NCI-H2196 treated with DMSO at 0.1 percent for 48 hours (cell line): ENCODE results near the gene KCND2.
A peak's percentile ranks its signal among the peaks of the same experiment; 100 is the strongest.

Experiments used
- DNase-seq: peaks from one replicate; lab custom pipeline; 2025; ENCODE audit not compliant: unreplicated experiment; lab: John Stamatoyannopoulos, UW

Gene KCND2

DNA sequence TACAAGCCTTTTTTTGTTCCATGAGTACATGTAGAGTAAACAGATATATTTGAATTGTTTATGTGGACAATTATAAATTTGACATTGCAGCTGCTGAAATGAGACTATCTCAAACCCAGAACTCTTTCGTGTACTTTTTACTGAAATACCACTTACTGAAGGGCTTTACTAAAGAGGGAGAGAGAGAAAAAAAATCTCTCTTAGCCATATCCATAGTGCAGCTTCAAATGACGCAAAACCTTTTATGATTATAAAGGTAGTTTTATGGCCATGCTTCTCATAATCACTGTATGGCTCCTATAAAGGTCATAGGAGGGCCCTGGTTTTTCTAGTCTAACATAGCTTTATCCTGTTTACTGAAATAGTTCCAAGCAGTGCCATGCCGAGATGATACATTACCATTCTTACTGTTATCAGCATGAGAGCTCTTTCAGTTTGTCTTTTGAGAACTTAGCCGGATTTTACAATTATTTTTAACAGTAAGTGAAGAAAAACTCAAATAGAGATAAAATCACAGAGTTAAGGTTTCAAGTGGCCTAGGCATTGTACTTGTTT lies 35.1 kb downstream of the KCND2 start:
- DNase-seq, result no peak

DNA sequence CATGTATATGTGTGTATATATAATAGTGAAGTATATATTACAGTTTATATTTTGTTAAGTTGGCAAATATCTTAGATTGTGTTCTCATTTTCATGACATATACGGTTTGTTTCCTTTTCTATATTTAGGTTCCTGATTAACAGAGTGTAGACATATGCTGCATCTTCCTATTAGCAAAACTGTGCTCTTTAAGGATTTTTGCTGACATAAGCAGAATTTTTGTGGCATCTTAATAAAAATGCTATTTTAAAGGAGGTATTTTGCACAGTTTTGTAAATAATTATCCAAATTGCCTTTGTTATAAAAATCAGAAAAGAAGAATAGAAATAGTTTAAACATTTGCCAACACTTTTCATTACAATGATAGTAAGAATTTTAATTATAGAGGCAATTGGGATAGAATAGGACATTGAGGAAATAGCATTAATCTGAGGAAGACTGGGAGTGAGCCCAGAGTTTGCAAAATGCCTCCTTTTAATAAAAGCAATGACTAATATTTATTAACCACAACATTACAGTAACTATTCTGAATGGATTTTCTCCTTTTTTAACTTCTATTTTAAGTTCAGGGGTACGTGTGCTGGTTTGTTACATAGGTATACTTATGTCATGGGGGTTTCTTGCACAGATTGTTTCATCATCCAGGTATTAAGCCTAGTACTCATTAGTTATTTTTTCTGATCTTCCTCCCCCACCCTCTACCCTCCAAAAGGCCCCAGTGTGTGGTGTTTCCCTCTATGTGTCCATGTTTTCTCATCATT lies 38.2 kb downstream of the KCND2 start:
- DNase-seq, result no peak

DNA sequence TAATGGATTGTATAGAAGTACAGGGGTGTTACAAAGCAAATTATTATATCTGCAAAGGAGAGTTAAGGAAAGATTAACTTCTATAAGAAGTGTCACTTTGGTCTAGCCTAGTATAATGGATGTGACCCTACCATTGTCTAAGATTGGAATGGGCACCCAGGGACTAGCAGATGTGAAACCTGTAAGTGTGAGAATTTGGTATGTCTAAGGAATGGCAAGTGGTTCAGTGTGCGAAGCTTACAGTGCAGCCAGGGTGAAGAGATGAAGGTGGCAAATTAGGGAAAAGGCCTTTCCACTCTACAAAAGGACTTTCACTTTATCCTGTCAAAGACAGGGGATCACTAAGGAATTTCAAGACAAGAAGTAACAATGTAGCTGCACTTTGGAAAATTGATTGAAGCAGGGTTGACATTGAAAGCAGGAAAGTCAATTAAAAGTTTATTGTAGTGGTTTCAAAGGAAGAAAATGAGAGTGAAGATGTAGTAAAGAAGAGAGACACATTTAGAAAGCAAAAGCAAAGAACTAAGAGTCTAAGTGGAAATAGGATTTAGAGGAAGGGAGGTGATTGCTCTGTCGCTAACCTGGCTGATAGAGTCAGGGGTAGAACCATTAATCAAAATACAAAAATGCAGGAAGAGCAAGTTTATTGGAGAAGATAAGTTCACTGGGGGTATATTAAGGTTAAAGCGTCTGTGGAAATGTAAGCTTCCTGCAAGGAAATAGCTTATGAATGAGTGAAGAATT lies 47.4 kb downstream of the KCND2 start:
- no peak for DNase-seq

DNA sequence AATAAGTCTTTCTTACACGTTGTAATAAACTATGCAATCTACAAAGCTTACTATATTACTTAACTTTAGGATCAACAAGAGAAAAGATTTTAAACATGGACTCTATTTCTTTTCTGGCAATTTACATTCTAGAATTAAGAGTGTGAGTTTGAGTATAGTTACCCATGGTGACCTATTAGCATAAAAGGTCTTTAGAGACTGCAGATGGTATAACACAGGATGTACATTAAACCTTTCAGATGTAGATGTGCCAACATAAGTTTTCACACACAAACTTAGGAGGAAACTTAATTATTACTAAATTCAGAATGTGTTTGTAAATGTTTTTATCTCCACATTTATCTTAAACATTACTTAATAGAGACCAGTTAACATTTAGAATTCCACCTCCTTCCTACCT lies 54.1 kb downstream of the KCND2 start:
- DNase-seq, result no peak

DNA sequence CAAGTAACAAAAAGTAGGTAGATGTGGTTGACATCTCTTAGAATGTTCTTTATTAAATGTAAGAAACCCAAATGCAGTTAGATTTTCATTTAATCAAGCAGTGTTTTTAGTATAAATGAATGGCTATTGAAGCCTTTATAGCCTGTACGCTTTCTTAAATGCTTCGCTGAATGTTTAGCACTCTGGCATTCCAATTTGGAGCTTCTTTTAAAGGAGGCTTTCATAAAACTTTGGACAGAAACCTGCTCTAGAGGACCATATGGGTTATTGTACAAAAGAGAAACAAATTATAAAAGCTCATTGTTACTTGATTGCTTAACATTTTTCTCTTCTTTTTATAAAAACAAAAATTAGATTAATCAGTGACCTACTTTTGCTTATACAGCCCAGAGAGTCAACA lies 59.5 kb downstream of the KCND2 start:
- DNase-seq, result no peak

DNA sequence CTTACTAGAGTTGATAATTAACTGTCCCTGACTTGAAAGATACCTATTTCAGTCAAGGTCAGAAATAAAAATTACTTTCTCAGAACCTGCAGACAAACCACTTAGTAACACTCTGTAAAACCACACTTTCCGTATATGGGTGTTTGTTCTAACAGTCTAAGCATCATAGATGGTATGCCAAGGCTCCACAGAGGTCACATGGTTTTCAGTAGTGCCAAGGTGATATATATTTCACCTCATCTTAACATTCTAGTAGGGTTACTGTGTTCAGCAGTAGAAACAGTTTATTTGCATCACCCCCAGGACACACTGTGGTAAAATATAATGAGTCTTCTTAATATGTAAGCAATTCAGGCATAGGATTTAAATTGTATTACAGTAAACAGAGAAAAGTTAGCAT lies 61.5 kb downstream of the KCND2 start:
- DNase-seq, result no peak

DNA sequence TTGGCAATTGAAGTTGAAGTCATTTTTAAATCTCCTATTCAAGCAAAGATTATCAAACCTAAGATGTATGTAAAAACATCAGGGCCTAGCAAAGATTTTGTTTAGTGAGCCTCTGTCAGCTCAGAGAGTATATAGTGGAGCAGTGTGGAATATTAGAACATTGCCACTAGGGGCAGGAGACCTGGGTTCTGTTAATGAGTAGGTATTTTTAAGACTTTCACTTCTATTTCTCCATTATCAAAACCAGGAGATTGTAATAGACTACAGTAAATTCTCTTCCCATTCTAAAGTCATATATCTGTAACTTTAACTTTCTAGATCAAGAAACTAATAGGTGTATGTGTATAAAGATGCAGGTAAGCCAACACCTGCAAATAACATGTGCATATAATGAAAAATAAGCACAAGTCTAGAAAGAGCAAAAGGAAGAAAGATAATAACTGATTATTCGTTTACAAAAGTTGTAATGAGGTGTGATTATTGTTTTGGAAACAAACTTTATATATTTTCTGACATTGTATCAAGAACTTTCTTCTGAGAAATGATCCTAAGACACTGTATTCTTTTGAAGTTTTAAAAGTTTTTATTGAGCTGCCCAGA lies 64.4 kb downstream of the KCND2 start:
- peak; percentile 5 for DNase-seq

DNA sequence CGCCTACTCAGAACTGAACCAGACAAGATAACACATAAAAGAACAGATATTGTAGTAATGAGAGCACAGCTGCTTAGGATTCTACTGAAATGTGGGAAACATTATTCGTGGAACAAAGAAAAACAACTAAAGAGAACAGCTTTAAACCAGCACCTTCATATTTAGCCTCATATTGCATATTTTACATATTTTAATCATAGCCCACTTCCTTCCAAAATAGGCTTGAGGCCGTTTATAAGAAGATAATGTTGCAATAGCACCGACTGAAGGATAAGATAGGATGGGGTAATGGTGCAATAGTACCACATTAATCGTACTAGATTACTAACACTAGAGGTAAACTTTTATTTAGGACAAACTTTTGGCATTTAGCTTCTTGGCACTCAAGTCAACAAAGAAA lies 71.3 kb downstream of the KCND2 start:
- no peak for DNase-seq

DNA sequence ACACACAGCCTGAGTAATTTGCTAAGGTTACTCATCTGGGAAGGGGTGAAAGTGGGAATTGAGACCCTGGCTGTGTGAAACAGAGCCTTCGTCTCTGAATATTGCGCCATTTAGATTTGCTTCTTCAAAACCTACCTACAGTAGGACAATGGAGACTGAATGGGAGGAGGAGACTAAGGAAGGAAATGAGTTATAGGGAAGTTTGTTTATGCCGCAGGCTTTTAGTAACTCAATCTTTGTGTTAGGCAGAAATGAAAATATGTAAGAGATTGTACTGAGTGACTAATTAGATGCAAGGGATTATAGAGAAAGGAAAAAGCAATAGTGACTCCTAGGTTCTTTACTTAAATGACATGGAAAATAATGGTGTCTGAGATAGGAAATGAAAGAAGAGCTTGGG lies 80.2 kb downstream of the KCND2 start:
- DNase-seq, result no peak

DNA sequence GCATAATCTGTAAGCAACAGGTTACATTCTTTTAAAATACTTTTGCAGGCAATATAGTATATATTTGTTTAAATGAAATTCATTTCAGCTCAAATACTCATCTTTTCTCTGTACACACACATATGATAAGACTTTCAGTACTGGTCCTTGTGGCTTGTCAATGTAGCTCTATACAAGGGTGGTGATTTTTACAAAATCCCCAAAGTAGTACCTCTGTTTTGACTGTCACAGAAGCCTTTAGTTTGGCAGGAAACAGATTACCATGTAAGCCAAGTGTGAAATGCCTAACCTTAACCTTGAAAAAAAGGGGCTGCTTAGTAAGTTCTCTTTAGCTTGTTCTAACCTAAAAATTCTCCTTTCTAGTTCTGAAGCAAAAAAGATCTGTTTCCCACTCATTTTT lies 87.9 kb downstream of the KCND2 start:
- DNase-seq, result no peak

DNA sequence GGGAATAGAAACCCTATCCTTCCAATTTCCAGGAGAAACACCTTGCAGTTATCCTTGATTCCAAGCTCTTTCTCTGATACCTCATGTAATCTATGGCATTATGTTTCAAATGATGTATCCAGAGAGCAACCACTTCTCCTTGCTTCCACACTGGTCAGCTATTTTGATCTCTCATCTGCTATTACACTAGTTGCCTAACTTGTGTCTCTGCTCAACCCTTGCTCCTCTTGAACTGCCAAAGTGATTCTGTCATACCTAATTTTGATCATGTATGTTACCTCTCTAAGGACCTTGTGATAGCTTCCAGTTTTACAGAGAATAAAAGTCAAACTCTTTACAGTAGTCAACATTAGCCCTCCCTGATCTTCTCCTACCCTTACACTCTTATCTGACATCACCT lies 90.4 kb downstream of the KCND2 start:
- no peak for DNase-seq

DNA sequence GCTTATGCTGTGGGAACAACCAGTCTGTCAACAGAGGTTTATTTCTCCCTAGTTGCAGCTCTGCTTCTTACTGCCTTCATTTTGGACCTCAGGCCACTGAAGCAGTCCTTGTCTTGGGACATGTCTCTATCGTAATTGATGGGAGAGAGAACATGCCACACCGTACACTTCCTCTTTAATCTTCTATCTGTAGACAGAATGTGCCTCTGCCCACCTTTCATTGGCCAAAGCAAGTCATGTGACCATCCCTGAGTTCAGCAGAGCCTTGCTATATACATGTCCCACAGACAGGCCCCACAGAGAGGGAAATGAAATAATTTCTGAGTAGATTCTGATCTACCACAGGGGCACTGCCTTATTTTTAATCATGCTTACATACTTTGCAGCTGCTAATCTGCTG lies 98.0 kb downstream of the KCND2 start:
- no peak for DNase-seq

DNA sequence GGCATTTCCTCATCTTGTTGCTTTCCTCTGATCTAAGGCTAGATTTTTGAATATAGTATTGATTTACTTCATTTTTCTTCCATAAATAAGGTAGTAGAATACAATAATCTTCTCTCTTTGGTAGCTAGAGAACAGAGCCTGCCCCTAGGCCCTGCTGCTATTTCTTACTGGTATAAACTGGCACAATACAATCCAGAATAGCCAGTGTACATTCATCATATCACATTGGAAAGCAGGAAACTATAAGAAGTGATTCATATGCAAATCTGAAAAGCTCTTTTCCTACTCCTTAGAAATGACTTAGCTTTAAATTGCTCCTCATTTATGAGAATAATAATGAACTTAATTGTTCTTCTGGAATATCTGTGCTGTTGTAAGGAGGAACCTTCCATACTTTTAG lies 100.2 kb downstream of the KCND2 start:
- DNase-seq, result no peak

DNA sequence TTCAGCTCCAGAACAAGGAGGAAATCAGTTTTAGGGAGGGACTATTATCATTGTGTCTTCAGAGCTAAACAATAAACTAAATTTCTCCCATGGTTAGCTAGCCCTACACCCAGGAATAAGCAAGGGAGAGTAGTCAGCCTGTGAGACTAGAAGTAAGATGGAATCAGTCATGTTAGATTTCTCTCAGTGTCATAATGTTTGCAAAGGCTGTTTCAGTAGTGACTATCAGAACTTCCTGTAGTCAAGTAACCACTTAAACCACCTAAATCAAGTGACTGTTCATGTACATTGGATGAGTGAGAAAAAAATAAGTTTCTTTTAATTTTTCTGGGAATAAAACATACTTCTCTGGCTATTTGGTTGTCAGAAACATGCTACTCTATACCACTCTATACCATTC lies 121.6 kb downstream of the KCND2 start:
- DNase-seq, result no peak

DNA sequence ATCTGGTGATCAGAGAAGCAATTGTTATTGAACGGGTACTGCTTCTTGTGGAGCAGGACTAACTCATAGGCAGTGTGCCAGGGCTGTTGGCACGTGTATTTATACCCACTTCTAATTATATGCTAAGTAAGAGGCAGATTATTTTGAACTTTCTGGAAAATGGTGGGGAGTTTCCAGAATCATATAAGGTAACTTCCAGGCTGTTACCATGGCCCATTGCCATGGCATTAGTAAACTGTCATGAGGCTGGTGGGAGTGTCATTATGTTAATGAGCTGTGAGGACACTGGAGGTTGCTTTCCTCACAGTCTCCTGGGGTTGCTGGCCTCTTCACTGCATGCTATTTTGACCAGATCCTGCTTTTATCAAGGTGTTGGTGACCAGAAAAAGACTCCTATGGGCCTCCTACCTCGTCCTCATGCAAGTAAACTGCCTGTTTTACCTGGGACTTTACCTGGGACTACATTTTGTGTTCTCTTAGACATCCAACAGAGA lies 122.6 kb downstream of the KCND2 start:
- DNase-seq, result no peak

DNA sequence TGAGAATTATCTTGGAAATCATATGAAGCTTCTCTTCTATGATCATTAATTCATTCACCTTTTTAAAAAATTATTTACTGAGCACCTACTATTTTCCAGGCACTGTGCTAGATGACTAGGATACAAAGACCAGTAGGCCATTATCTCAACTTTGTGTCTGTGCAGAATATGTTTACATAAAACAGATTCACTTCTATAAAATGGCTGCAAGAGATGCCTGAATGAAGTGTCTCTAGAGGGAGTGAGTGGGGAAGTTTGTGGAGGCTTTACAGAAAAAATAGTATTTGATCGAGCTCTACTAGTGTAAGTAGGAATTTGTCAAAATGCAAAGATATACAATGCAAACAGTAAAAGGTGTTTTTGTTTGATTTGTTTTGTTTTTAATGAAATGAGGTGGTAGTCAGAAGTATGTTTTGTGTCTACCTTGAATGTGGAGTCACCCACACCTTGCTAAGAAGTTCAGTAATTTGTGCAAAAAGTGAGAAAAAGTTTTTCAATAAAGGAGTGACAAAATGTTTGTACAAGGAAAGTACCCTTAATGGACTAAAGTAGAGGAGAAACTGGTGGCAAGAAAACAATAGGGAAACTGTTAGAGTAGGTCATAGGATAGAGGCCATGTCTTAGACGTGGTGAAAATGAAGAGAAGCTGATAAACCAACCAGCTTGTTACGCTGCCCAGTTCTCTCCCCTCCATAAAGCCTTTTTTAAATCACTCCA lies 125.5 kb downstream of the KCND2 start:
- DNase-seq, result no peak

DNA sequence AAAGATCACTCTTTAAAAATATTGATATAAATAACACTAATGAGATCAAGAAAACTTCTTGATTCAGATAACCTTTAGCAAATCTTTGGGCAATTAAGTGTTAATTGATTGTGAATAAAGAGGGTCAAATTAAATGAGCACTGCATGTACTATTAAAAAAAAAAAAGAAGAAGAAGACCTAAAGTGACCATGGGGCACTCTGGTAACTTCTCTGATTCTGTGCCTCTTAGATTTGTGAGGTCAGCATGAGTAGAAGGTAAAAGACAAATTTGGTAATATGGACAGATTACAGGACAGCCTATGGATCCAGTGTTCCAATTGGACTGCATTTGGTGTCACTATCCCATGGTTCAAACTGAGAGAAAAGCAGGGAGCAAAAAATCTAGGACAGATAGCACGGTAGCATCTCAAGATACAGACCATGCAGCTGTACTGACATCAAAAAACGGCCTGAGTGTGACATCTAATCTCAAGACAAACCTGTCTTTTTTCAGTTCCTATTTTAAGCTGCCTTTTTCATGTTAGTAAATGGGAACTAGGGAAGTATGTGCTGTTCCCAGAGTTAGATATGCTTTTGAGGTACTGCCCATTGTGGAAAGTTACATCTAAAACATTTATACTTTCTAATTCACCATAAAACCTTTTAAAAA lies 128.0 kb downstream of the KCND2 start:
- no peak for DNase-seq

DNA sequence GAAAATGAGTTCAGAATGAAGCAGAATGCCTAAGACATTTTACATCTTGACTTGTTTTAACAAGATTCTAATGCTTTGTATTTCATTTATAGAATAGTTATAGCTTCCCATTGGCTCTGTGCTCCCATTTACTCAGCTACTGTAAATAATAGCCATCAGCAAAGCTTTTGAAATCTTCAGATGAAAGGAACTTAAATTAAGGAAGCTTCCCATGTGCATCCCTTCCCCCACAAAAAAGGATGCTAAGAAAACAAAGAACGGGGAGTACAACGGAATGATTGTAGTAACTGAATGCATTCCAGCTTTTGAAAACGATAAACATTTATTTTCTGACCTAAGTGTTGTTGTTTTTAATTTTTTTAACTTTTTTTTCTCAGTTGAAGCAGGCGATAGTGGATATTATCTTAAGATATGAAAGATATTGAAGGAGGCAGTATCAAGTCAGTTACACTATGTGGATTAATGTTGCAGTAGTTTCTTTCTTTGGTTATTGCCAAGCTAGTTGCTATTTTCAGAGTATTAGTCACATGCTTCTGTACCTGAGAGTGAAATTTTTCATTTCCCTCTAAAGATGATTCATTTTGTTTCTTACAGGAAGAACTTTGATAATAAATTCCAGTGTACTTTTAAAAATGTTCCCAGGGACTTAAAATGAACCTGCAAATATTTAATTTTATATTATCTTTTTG lies 129.2 kb downstream of the KCND2 start:
- no peak for DNase-seq

DNA sequence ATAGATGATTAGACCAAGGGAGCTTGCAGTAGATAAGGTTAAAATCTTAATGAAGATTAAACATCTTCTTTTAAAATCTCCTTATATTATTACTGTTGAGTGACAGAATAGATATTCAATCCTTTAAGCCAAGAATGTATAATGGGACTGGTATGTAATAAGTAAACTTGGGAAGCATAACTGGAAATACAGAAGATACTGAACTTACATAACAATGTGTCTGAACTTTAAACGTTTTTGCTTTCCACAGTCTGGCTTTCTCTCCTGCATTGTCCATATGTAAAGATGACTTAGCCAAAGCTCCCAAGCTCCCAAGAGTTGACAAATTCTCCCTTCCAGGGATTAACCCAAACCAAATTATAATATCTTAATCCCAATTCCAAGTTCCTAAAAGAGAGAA lies 129.8 kb downstream of the KCND2 start:
- no peak for DNase-seq

DNA sequence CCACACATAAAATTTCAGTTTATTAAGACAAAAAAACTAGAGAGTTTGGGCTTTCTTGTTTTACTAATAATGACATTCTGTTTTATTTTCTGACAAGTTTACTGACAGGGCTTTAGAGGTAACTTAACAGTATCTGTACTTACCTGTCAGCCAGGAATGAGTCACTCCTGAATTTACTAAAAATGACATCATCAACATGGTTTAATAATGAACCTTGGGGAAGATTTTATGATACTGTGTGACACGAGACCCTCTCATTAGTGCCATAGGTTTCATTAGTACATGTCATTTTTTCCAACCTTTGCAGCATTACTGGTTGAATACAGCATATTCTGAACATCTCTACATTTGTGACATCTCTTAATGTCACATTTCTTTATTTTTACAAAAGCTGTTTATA lies 131.1 kb downstream of the KCND2 start:
- DNase-seq, result no peak
